ENCODE data around the gene ZBTB45. TPM values are rescaled to one million over a fixed set of nuclear protein-coding genes. Genes with fewer than 3 reads are reported as not detected.

The ZBTB45 gene
- total and polyA plus RNA-seq, 10 of the 15 experiments (the other 5 are each of a cell fraction or from before 2014, with no cell fraction given) = 0.29 to 17.2 (median 4.2) TPM

GRCh38 chr19:58558623-58559274 is 39.1 kb upstream of the ZBTB45 start (continued):
- TF ChIP-seq BHLHE40 (IDR thresholded peaks at IDR 0.05; ENCODE audit: borderline replicate concordance in 1 of 2, low read depth in 2 of 2, low read length in 1 of 2) = peak; percentile 72 to 86; a peak in 3 of 4 replicates
- TF ChIP-seq YY1 (IDR thresholded peaks at IDR 0.05; ENCODE audit: low read depth, low read length) = peak; percentile 98
- peak; percentile 43; the same call in 1 of the 3 replicates for TF ChIP-seq POU2F2 (IDR thresholded peaks at IDR 0.05; ENCODE audit: borderline replicate concordance, low read depth, low read length)
- peak; percentile 73 for TF ChIP-seq HCFC1 (IDR thresholded peaks at IDR 0.05; ENCODE audit: low read length)
- no peak for TF ChIP-seq JUNB (IDR thresholded peaks at IDR 0.05)
- TF ChIP-seq EGR1 (IDR thresholded peaks at IDR 0.05; ENCODE audit: borderline replicate concordance in 1 of 2, low read depth in 2 of 2, low read length in 2 of 2) = peak in 1 of 2 experiments; percentile 43; a peak in 1 of 3 replicates
- TF ChIP-seq ZSCAN29 (IDR thresholded peaks at IDR 0.05) = no peak
- peak; percentile 81 for TF ChIP-seq HDGF (IDR thresholded peaks at IDR 0.05)
- 0 out of 2 replicates have a peak, but pooled peaks have one; percentile 17 for TF ChIP-seq PKNOX1 (IDR thresholded peaks at IDR 0.05)
- peak; percentile 31; the same call in 1 of the 2 replicates for TF ChIP-seq BACH1 (IDR thresholded peaks at IDR 0.05; ENCODE audit: borderline replicate concordance)
- peak; percentile 77; the same call in 1 of the 2 replicates for TF ChIP-seq SMAD5 (IDR thresholded peaks at IDR 0.05; ENCODE audit: low read depth)
- peak; percentile 20; the same call in 1 of the 2 replicates for TF ChIP-seq ZNF207 (IDR thresholded peaks at IDR 0.05; ENCODE audit: borderline replicate concordance)
- TF ChIP-seq E2F8 (IDR thresholded peaks at IDR 0.05; ENCODE audit: low read depth, partially characterized antibody) = peak; percentile 72
- TF ChIP-seq E2F4 (IDR thresholded peaks at IDR 0.05; ENCODE audit: low read depth, low read length) = peak; percentile 61; the same call in 1 of the 2 replicates
- peak; percentile 7 for TF ChIP-seq E4F1 (IDR thresholded peaks at IDR 0.05; ENCODE audit: borderline replicate concordance, partially characterized antibody)
- peak; percentile 36; the same call in 1 of the 2 replicates for TF ChIP-seq SIN3A (IDR thresholded peaks at IDR 0.05; ENCODE audit: low read depth, low read length)
- TF ChIP-seq ELK1 (IDR thresholded peaks at IDR 0.05; ENCODE audit: low read depth, low read length) = peak; percentile 45; the same call in 1 of the 2 replicates
- no peak for TF ChIP-seq ZNF217 (IDR thresholded peaks at IDR 0.05)

Data from GM12878 (cell line).